NCI-H82 treated with DMSO at 0.1 percent for 48 hours (cell line): ENCODE results near the gene HSP90AB1.

Experiments
- DNase-seq: peaks from one replicate; lab custom pipeline; 2025; ENCODE audit not compliant: unreplicated experiment; lab: John Stamatoyannopoulos, UW

Gene HSP90AB1

GRCh38 chr6:44285552-44286284 is 38.8 kb downstream of the HSP90AB1 start:
- no peak for DNase-seq

DNA sequence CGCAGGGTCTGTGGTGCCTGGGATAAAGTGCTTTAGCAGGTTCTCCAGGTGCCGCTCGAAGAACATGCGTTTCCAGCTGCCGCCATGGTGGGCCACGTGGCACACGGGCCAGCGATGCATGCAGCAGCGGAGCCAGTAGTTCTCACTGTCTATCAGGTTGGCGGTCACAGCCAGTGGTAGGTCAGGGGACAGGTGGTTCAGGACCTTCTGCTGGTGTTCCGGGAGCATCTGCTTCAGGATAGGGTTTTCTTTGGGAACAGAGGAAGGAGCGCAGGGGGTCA is 39.3 kb downstream of the HSP90AB1 start:
- DNase-seq: no peak

- DNase-seq: no peak
Observed at GRCh38 chr6:44286747-44287146, 39.8 kb downstream of the HSP90AB1 start.

GRCh38 chr6:44289726-44290260 is 42.9 kb downstream of the HSP90AB1 start:
- DNase-seq: no peak

DNA sequence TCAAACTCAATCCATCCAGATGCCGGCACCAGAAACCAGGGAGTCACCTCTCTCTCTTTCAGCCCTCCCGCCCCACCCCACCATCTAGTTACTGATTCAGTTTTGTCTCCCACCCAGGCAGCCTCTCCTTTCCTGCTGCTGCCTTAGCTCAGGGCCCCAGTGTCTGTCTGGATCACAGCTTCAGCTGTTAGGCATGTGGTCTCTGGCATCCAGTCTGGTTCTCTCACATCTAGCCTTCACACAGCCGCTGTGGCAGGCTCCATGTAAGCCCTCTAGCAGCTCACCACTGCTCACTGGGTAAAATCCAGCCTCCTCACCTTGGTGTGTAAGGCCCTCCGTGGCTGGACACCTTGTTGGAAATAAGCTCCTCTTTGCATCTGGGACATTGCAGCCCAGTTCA is 44.9 kb downstream of the HSP90AB1 start:
- DNase-seq: no peak

GRCh38 chr6:44292661-44293365 is 45.9 kb downstream of the HSP90AB1 start:
- no peak for DNase-seq

GRCh38 chr6:44294832-44295791 is 48.2 kb downstream of the HSP90AB1 start:
- DNase-seq: no peak

- no peak for DNase-seq
Observed at GRCh38 chr6:44297063-44298038, 50.5 kb downstream of the HSP90AB1 start.

DNA sequence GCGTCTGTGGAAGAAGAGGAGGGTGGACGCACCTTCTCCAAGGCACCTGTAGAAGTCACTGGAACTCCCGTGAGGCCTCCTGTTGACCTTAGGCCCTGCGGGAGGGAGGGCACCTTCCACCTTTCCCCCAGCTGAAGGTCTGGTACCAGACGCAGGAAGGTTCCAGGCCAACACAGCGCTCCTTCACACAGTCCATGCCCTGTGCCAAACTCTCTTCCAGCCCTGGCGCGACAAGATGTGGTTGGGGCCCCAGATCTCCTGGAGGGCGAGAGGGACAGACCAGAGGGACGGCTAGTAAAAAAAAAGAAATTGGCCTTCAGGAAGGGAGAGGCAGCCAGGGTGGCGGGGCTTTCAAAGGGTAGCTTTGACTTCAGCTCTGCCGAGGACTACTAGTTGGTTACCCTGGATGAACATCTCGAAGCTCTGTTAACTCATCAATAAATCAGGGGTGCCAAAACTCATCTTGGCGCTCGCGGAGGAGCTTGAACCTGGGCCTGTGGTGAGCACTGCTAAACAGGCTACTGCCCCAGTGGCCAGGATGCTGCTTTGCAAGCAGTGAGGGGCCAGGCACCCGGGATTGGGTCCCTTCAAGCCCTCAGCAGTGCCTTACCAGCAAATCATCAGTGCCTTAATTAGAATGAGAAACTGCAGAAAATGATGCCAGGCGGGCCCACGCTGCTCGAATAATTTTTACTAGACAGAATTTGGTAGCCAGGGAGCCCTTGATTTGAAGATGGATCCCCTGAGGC is 51.3 kb downstream of the HSP90AB1 start:
- no peak for DNase-seq

DNA sequence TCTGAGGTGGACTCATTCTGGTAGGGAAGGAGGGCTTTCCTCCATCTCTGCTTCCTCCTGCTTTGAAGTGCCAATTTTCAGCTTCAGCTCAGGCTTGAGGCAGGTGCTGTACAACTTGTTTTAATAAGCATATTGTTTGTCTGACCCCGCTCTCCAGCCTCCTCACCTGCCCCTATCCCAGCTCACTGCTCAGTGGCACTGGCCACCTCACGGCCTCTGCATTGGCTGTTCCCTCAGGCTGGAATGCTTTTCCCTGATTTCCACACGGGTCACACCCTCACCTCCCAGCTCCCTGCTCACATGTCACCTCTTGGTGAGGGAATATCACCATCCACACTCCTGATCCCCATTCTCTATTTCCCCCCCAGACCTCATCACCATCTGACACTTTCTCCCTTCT is 52.0 kb downstream of the HSP90AB1 start:
- no peak for DNase-seq

- no peak for DNase-seq
Observed at GRCh38 chr6:44300292-44300823, 53.5 kb downstream of the HSP90AB1 start.

GRCh38 chr6:44301106-44301505 is 54.2 kb downstream of the HSP90AB1 start:
- no peak for DNase-seq

DNA sequence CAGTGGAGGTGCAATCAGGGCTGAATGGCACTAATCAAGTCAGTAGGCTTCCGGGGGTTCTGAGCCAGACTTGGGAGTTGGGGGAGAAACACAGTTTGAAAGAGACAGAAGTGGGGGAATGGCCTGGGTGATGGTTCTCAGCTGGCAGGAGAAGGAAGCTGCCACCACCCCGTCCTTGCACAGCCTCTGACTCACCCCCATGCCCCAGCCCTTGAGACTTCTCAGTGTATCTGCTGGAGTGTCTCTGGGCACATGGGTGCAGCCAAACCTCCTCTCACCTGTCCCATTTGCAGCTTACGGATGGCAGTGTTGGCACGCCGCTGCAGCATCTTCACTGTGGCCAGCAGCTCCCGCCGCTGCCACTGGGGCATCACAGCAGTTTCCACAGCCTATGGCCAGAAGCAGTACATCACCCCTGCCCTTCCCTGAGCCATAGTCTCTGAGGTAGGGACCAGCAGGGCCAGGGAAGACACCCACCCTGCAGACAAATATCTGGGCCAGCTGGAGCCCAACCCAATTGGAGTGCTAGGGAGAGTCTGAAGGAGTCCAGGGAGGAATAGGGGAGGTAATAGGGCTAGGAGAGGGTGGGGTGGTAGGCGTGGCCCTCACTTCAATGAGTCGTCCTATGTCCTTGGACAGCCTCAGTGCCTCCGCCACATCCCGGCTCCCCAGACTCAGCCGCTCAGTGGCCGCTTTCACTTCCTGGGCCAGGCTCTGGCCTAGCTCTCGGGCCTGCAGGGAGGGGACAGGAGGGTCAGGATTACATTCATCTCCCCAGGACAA is 55.1 kb downstream of the HSP90AB1 start:
- no peak for DNase-seq

DNA sequence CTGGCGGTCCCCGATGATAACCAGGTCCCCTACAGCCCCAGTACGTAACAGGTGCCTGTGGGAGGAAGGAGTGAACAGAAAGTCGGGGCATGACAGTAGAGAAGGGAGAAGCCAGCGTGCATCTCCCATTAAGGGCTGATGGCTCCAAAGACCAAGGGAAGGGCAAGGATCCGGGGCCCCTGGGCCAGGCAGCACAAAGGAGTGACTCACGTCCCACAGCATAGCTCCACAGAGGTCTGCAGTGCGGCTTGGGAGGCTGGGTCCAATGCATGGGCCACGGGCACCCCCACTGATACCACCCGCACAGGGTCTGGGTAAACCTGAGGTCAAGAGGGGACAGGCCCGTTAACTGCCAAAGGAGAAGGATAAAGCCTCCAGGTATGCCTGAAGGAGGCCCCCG is 56.0 kb downstream of the HSP90AB1 start:
- no peak for DNase-seq
